GM13977 (cell line): ENCODE data around the gene MYL1.

Source experiments
- DNase-seq: peaks from one replicate; pipeline ENCODE4 v3.0.0; 2012; ENCODE audit warnings: low spot score
- CTCF ChIP-seq: IDR thresholded peaks from 2 replicates; pipeline ENCODE4 v1.5.1; 2012; ENCODE audit warnings: mild to moderate bottlenecking, control low read depth; ENCODE audit not compliant: insufficient read depth; ENCODE audit errors: extremely low read depth, missing control alignments
- in situ Hi-C: fragments of 300-500 bp; cut with MboI; formaldehyde crosslinking; loops from one replicate; pipeline ENCODE4 v1.12.0; 2022; ENCODE audit warnings: low sequenced_read_pairs, low pct_unique_long_range_greater_than_20kb, mixed read lengths, inconsistent platforms; ENCODE audit not compliant: unreplicated experiment

The MYL1 gene

GRCh38 chr2:210315015-210315788, at the start of gene MYL1:
Gene MYL1 (minus strand): TSS chr2:210315174. CDS start chr2:210315042, 132 bp downstream.
- no peak for DNase-seq
- in situ Hi-C loops: no loop called here
- TF ChIP-seq CTCF: no peak

- DNase-seq: no peak
- in situ Hi-C loops: no loop called here
- TF ChIP-seq CTCF: no peak
Measured at GRCh38 chr2:210363876-210364275, 48.9 kb upstream of the MYL1 start.

GRCh38 chr2:210363261-210363660, 48.3 kb upstream of the MYL1 start:
- no peak for DNase-seq
- peak; percentile 16 for TF ChIP-seq CTCF
- in situ Hi-C loops: no loop called here

- no peak for TF ChIP-seq CTCF
- no peak for DNase-seq
- in situ Hi-C loops: no loop called here
Measured at GRCh38 chr2:210360412-210360811, 45.4 kb upstream of the MYL1 start.

- TF ChIP-seq CTCF: no peak
- in situ Hi-C loops: no loop called here
- no peak for DNase-seq
Measured at GRCh38 chr2:210356944-210357343, 42.0 kb upstream of the MYL1 start.

- no peak for DNase-seq
- in situ Hi-C loops: no loop called here
- no peak for TF ChIP-seq CTCF
Measured at GRCh38 chr2:210337159-210337558, 22.2 kb upstream of the MYL1 start.

- no peak for TF ChIP-seq CTCF
- in situ Hi-C loops: no loop called here
- DNase-seq: no peak
Measured at GRCh38 chr2:210324906-210325305, 9.9 kb upstream of the MYL1 start.
